KMS-11 (cell line): ENCODE data around the gene ELMOD1.

Experiments
- H2AFZ ChIP-seq: fragments of 200-600 bp; sonication (generic); 2 replicates; pipeline ENCODE4 v1.6.1; 2016; ENCODE audit warnings: antibody characterized with exemption, mixed run types, low read depth
- H3K27ac ChIP-seq: fragments of 200-600 bp; sonication (generic); 2 replicates; pipeline ENCODE4 v1.6.1; 2016; ENCODE audit warnings: mild to moderate bottlenecking, mixed run types
- H3K27me3 ChIP-seq: fragments of 200-600 bp; sonication (generic); 2 replicates; pipeline ENCODE4 v1.6.1; 2017; ENCODE audit warnings: mild to moderate bottlenecking, low read depth, mixed run types, moderate library complexity; ENCODE audit not compliant: insufficient read depth
- H3K36me3 ChIP-seq: fragments of 200-600 bp; sonication (generic); 2 replicates; pipeline ENCODE4 v1.6.1; 2017; ENCODE audit warnings: mild to moderate bottlenecking, mixed run types; ENCODE audit not compliant: insufficient read depth
- H3K4me1 ChIP-seq: fragments of 200-600 bp; sonication (generic); 2 replicates; pipeline ENCODE4 v1.6.1; 2016; ENCODE audit warnings: mild to moderate bottlenecking, low read depth, mixed run types; ENCODE audit not compliant: poor library complexity, severe bottlenecking
- H3K4me2 ChIP-seq: fragments of 200-600 bp; sonication (generic); 2 replicates; pipeline ENCODE4 v1.7.0; 2016; ENCODE audit warnings: mild to moderate bottlenecking, mixed run types
- H3K4me3 ChIP-seq: fragments of 200-600 bp; sonication (generic); IDR thresholded peaks from 2 replicates; pipeline ENCODE4 v1.6.1; 2017; ENCODE audit warnings: low read depth, low read length, mixed read lengths; ENCODE audit not compliant: insufficient read depth
- H3K79me2 ChIP-seq: fragments of 200-600 bp; sonication (generic); 2 replicates; pipeline ENCODE4 v1.6.1; 2016; ENCODE audit warnings: low read depth, mixed run types; ENCODE audit not compliant: insufficient read depth
- H3K9ac ChIP-seq: fragments of 200-600 bp; sonication (generic); 2 replicates; pipeline ENCODE4 v1.6.1; 2016; ENCODE audit warnings: mild to moderate bottlenecking, mixed run types
- H4K20me1 ChIP-seq: fragments of 200-600 bp; sonication (generic); 2 replicates; pipeline ENCODE4 v1.6.1; 2016; ENCODE audit warnings: mild to moderate bottlenecking, mixed run types; ENCODE audit not compliant: insufficient read depth
- TF ChIP-seq, protein P1 (sequence below): fragments of 200-600 bp; sonication (generic); conservative IDR thresholded peaks from 2 replicates; pipeline ENCODE4 v1.6.1; 2017; ENCODE audit warnings: low read depth, mild to moderate bottlenecking, antibody characterized with exemption, low read length, moderate library complexity, mixed read lengths

ELMOD1 gene

DNA sequence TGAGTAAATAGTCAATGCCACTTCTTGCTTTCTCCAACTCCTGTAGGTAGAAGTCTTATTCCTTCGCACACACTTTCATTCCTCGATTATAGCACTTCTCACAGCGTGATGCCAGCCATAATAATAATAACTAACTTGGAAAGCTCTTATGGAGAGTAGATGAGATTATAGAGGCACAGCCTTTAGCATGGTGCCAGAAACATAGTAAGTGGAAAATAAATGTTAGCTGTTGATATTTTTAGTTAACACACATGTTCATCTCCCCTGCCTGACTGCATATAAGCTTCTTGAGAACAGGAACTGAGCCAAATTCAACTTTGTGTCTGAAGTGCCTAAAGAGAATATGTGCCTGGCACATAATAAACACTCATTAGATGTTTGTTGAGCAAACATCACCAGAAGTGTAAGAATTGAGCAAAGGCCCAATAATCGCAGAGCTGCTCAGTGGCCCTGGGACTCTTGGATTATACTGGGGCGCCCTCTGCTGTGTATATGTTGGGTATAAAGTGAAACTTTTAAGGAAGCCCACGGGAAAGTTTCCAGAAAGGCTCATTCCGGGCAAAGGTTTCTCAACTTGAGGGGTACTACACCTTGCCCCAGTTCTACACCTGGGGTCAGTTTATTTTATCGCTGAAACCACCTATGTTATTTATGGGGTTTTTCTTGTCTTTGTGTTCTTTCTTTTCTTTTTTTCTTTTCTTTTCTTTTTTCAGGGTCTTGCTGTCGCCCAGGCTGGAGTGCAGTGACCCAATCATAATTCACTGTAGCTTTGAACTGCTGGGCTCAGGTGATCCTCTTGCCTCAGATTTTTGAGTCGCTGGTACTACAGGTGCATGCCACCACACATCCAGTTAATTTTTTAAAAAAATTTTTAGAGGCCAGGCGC, 98.6 kb downstream of the ELMOD1 start:
- Histone ChIP-seq H3K79me2 (no peaks in the 10 kb centered on the region), H3K4me3 (no peak overlapping the region), H3K4me1 (peaks cover 16% of the 10 kb centered on the region), H3K27me3 (no peaks in the 10 kb centered on the region), H3K27ac (no peak overlapping the region), H2AFZ (peak overlapping the region; percentile 36; the same call in 1 of the 2 replicates), H3K36me3 (no peaks in the 10 kb centered on the region), H3K4me2 (0 out of 2 replicates have a peak overlapping the region, but pooled peaks have one; percentile 25), H3K9ac (no peak overlapping the region), H4K20me1 (no peaks in the 10 kb centered on the region)
- TF ChIP-seq, protein P1, sequence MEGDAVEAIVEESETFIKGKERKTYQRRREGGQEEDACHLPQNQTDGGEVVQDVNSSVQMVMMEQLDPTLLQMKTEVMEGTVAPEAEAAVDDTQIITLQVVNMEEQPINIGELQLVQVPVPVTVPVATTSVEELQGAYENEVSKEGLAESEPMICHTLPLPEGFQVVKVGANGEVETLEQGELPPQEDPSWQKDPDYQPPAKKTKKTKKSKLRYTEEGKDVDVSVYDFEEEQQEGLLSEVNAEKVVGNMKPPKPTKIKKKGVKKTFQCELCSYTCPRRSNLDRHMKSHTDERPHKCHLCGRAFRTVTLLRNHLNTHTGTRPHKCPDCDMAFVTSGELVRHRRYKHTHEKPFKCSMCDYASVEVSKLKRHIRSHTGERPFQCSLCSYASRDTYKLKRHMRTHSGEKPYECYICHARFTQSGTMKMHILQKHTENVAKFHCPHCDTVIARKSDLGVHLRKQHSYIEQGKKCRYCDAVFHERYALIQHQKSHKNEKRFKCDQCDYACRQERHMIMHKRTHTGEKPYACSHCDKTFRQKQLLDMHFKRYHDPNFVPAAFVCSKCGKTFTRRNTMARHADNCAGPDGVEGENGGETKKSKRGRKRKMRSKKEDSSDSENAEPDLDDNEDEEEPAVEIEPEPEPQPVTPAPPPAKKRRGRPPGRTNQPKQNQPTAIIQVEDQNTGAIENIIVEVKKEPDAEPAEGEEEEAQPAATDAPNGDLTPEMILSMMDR: peak; percentile 81

DNA sequence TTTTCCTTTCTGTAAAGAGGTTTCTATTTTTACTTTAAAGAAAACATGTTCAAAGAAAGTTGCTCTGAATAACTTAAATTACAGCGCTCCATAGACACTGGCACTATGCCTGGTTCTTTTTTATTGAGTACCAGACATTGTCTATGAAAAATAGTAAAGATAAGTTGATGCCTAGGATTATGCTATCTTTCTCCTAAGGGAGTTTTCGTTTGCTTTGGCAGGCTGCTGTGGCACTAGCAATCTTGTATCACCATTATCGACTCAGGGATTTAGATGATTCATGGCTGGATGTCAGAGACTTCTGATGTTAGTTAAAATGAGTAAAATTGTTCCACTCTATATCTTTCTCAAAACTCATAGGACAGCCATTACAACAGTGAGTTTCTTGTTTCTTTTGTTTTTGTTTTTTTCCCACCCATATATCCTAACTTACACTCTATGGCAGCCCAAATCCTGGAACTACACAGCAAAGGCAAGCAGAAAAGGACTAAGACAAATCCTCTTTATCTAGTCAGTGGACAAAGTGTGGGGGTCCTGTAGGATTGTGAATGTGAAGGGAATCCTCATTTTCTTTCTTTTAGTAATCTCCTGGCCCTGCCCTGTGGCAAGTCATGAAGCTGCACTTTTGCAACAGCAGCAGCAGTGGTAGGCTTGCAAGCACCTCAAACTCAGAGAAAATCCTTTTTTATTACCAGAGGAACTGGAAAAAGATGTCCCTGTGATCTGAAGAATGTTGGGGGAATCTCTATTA, 100.2 kb downstream of the ELMOD1 start:
- Histone ChIP-seq H3K27me3 (no peaks in the 10 kb centered on the region), H2AFZ (no peak overlapping the region), H3K4me2 (no peak overlapping the region), H4K20me1 (no peaks in the 10 kb centered on the region), H3K4me1 (peaks cover 16% of the 10 kb centered on the region), H3K79me2 (no peaks in the 10 kb centered on the region), H3K27ac (no peak overlapping the region), H3K36me3 (no peaks in the 10 kb centered on the region), H3K4me3 (no peak overlapping the region), H3K9ac (no peak overlapping the region)
- TF ChIP-seq, protein P1: no peak

DNA sequence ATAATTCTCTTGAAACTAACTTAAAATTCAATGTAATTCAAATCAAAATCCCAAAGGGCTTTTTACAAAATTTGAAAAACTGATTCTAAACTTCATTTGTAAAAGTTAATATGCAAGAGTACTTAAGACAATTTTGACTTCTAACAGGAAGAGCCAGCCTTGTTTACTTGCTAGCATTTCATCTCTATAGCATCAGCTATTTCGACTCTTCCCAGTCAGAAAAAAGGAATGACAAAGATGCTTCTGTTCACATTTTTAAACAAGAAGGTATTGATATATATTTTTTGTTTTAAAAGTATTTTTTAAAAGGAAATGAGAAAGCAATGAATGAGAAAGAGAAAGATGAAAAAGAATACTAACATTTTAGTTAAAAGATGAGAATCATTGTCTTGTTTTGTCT, 104.5 kb downstream of the ELMOD1 start:
- H3K4me3 ChIP-seq: no peak overlapping the region
- H3K4me1 ChIP-seq: peaks cover 13% of the 10 kb centered on the region
- no peak overlapping the region for H2AFZ ChIP-seq
- H3K4me2 ChIP-seq: no peak overlapping the region
- H4K20me1 ChIP-seq: no peaks in the 10 kb centered on the region
- H3K79me2 ChIP-seq: no peaks in the 10 kb centered on the region
- no peaks in the 10 kb centered on the region for H3K27me3 ChIP-seq
- TF ChIP-seq, protein P1: no peak
- H3K9ac ChIP-seq: no peak overlapping the region
- H3K27ac ChIP-seq: no peak overlapping the region
- no peaks in the 10 kb centered on the region for H3K36me3 ChIP-seq

DNA sequence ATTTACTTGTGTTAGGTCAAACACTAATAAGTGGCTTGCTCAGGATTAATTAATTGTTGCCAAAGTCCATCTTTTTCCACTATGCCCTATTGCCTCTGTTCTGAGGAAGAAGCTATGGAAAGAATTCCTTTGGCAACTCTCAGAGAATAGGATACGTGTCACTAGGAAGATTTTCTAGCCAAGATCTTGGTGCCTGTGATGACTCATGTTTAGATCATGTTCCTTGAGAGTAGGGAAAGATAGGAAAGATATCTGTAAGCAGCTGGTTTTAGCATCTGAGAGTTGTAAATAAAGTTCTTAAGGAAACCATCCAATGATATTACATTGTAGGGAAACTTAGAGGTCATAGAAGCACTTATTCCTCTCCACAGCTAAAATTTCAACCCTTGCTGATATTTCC, 105.2 kb downstream of the ELMOD1 start:
- Histone ChIP-seq H4K20me1 (no peaks in the 10 kb centered on the region), H3K9ac (no peak overlapping the region), H3K27ac (no peak overlapping the region), H2AFZ (no peak overlapping the region), H3K27me3 (no peaks in the 10 kb centered on the region), H3K79me2 (no peaks in the 10 kb centered on the region), H3K4me3 (no peak overlapping the region), H3K4me2 (no peak overlapping the region), H3K36me3 (no peaks in the 10 kb centered on the region), H3K4me1 (peaks cover 13% of the 10 kb centered on the region)
- TF ChIP-seq, protein P1: no peak
